Spleen (tissue), 7 donors: ENCODE data around the gene MOK.

Experiments used
- POLR2A ChIP-seq, 3 donors: fragments of 450-650 bp; IDR thresholded peaks; one replicate each; pipeline ENCODE4 v1.5.1; 2017; ENCODE audit warnings: antibody characterized with exemption in 3 of 3, mild to moderate bottlenecking in 1 of 3
- POLR2AphosphoS5 ChIP-seq, 3 donors: sonication (generic); formaldehyde crosslinking; IDR thresholded peaks; one replicate each; pipeline ENCODE4 v1.5.1; 2017; ENCODE audit warnings: antibody characterized with exemption in 3 of 3
- TF ChIP-seq, protein P1 (sequence below), 11 experiments: fragments of 200-600 bp in 7 of 11; fragments of 450-650 bp in 4 of 11; sonication (generic) in 4 of 11; IDR thresholded peaks in 8 of 11; conservative IDR thresholded peaks in 3 of 11; 1 replicate in 7 of 11; 2 replicates in 4 of 11; pipeline versions ENCODE4 v1.4.0 to v1.8.0; 2016 to 2021; ENCODE audit warnings: antibody characterized with exemption in 11 of 11, inconsistent platforms in 4 of 11, mild to moderate bottlenecking in 1 of 11
- donor health status: DM: no; HTN: no; CAD: no; lungs with moderate emphysema.
- donor health status: DM: no; HTN: no; CAD: no.
- donor health status: DM: no; HTN: no; CAD: no.

DNA sequence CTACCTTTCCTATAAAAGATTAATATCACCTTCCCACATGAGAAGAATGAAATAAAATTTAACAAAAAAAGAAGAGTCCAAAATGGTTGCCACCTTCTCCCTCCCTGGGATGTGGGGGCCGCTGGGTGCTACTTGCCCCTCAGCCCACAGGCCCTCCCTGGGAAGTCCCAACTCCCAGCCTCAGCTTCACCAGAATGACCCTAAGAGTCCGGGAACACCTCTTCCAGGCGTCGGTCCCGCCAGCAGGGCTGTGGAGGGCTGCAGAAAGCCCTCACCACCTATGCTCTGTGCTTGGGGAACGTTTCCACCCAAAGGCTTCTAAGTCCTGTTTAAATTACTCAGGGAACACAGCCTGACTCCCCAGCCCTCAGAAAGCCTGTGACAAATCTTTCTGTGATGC, 71.9 kb downstream of the MOK start:
- TF ChIP-seq, protein P1, sequence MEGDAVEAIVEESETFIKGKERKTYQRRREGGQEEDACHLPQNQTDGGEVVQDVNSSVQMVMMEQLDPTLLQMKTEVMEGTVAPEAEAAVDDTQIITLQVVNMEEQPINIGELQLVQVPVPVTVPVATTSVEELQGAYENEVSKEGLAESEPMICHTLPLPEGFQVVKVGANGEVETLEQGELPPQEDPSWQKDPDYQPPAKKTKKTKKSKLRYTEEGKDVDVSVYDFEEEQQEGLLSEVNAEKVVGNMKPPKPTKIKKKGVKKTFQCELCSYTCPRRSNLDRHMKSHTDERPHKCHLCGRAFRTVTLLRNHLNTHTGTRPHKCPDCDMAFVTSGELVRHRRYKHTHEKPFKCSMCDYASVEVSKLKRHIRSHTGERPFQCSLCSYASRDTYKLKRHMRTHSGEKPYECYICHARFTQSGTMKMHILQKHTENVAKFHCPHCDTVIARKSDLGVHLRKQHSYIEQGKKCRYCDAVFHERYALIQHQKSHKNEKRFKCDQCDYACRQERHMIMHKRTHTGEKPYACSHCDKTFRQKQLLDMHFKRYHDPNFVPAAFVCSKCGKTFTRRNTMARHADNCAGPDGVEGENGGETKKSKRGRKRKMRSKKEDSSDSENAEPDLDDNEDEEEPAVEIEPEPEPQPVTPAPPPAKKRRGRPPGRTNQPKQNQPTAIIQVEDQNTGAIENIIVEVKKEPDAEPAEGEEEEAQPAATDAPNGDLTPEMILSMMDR (IDR thresholded peaks at IDR 0.05 in 8 of 11, conservative IDR thresholded peaks at IDR 0.05 in 3 of 11): no peak
- TF ChIP-seq POLR2AphosphoS5 (IDR thresholded peaks at IDR 0.05): no peak
- no peak for TF ChIP-seq POLR2A (IDR thresholded peaks at IDR 0.05)
